Heart right ventricle (tissue), 16 donors: ENCODE measurements around the gene KCNQ1. TPM values are rescaled to one million over a fixed set of nuclear protein-coding genes. Genes with fewer than 3 reads are reported as not detected.

ENCODE experiments used
- ATAC-seq, 8 donors: fragments of 200-7000 bp; cut with Tn5 transposase; one replicate each; pipeline ENCODE4 v1.9.1; 2020; ENCODE audit warnings: mild to moderate bottlenecking in 8 of 8, moderate library complexity in 8 of 8, moderate number of reproducible peaks in 1 of 8
- DNase-seq, 2 donors: peaks; one replicate each; pipeline ENCODE4 v3.0.0-alpha.2; 2020
- H3K27ac ChIP-seq, 10 donors: fragments of 200-600 bp; sonication (generic) in 2 of 10; one replicate each; pipeline versions ENCODE4 v1.5.0 to v1.8.0; 2020 to 2022; ENCODE audit warnings: mild to moderate bottlenecking in 3 of 10
- H3K27me3 ChIP-seq, 7 donors: fragments of 200-600 bp; one replicate each; pipeline ENCODE4 v1.8.0; 2021 to 2022; ENCODE audit warnings: mild to moderate bottlenecking in 2 of 7
- H3K36me3 ChIP-seq, 9 donors: fragments of 200-600 bp; sonication (generic) in 1 of 9; one replicate each; pipeline versions ENCODE4 v1.5.0 to v1.8.0; 2020 to 2022; ENCODE audit warnings: mild to moderate bottlenecking in 2 of 9
- H3K4me1 ChIP-seq, 9 donors: fragments of 200-600 bp; sonication (generic) in 1 of 9; one replicate each; pipeline versions ENCODE4 v1.5.0 to v1.8.0; 2020 to 2022; ENCODE audit warnings: mild to moderate bottlenecking in 4 of 9
- H3K4me3 ChIP-seq, 10 donors: fragments of 200-600 bp; sonication (generic) in 2 of 10; one replicate each; pipeline versions ENCODE4 v1.5.0 to v1.8.0; 2020 to 2022; ENCODE audit warnings: mild to moderate bottlenecking in 7 of 10, moderate library complexity in 2 of 10
- H3K9me3 ChIP-seq, 11 donors: fragments of 200-600 bp in 10 of 11; sonication (generic) in 2 of 11; one replicate each; pipeline versions ENCODE4 v1.5.0 to v1.8.0; 2013 to 2022; ENCODE audit warnings: mild to moderate bottlenecking in 2 of 11, control low read depth in 1 of 11, moderate library complexity in 1 of 11
- CTCF ChIP-seq, 9 donors: fragments of 200-600 bp; sonication (generic) in 2 of 9; IDR thresholded peaks; one replicate each; pipeline versions ENCODE4 v1.5.0 to v1.8.0; 2021 to 2022; ENCODE audit warnings: antibody characterized with exemption in 9 of 9, mild to moderate bottlenecking in 5 of 9, moderate library complexity in 1 of 9
- WGBS, 2 donors: extraction: QIAGEN DNeasy Blood & Tissue Kit; methylation state at CpG; one replicate each; pipeline ENCODE4 v1.1.7; 2013; ENCODE audit warnings: inconsistent platforms in 1 of 2; 5-methylcytosine and 5-hydroxymethylcytosine counted together
- intact Hi-C, 10 donors: fragments of 100-400 bp; cut with DNase I; formaldehyde crosslinking; loops; one replicate each; pipeline versions ENCODE4 v1.11.1 to v1.14.2; 2022
- polyA plus RNA-seq, 2 donors: library from polyadenylated mRNA; stranded (reverse); fragments of 200-250 nt; gene quantifications; one replicate each; pipeline ENCODE4 v1.2.3, GENCODE V29; 2013
- total RNA-seq, 10 donors: library from RNA; stranded (reverse); fragmentation: NEBNext Ultra II Directional in 3 of 10; extraction: Animal tissue kit (Norgen Biotek cat#: 25700) in 3 of 10; gene quantifications; one replicate each; pipeline versions ENCODE4 v1.2.1 to v1.2.4, GENCODE V29; 2021 to 2023
- donor health status: Arrhythmogenic right ventricular cardiomyopathy.
- donor health status: ischemic (EF 13 %, LVEDD 7.1; RV severe dilation, severe dysfunction).
- donor health status: healthy with polysubstance abuse.
- donor health status: DM: no; HTN: yes; CAD: no.
- donor health status: DM: no; HTN: no; CAD: no.
- donor health status: ischemic (EF 25% LVEDD 6.9; RV normal size, moderate dysfunction).
- donor health status: ischemic (EF 25% LVEDD 5.7; RV mildly dilated, moderate dysfunction).
- donor health status: healthy.
- donor health status: DM: yes; HTN: yes; CAD: no.
- donor health status: Ischemic cardiomyopathy.
- donor health status: ischemic (EF 35%, LVEDD 5.7; RV mildly dilated, moderate dysfunction).
- donor health status: nonischemic (EF 11% LVEDD 7.7; RV severe dilation, severe dysfunction).
- donor health status: DM: yes; HTN: yes; CAD: no.
- donor health status: PGD.
- donor health status: ischemic (EF 29% LVEDD 5.4; RV normal size, mild dysfunction).
- donor health status: nonischemic (EF 23%, LVEDD 6.1; RV moderate dilation, normal function).

The KCNQ1 gene
- total and polyA plus RNA-seq, 12 donors: 19.9 to 48.2 (median 33.7) TPM

GRCh38 chr11:2549080-2549479 is 104.3 kb downstream of the KCNQ1 start:
- ATAC-seq: peak in 2 of 8 donors; percentile 5 to 31
- Histone ChIP-seq H3K4me1 (peaks cover 0 to 16% (median 0%) of the 10 kb centered on the region in 9 donors), H3K36me3 (no peaks in the 10 kb centered on the region), H3K27ac (no peak overlapping the region), H3K4me3 (no peak overlapping the region), H3K9me3 (no peaks in the 10 kb centered on the region), H3K27me3 (no peaks in the 10 kb centered on the region)
- no peak for TF ChIP-seq CTCF (IDR thresholded peaks at IDR 0.05)
- WGBS, 2 donors: 96 to 97% methylated on average over 7 of the region's 7 CpGs
- DNase-seq: peak in 1 of 2 donors; percentile 12
- intact Hi-C loops: loop anchor here in 1 of 10 donors (10.0 kb wide), 1 partner anchor 126 kb away; no protein-coding TSS in a partner anchor

- H3K9me3 ChIP-seq: no peaks in the 10 kb centered on the region
- H3K4me3 ChIP-seq: no peak overlapping the region
- WGBS, 2 donors: 80 to 85% methylated on average over 13 of the region's 13 CpGs
- no peaks in the 10 kb centered on the region for H3K36me3 ChIP-seq
- no peak for TF ChIP-seq CTCF (IDR thresholded peaks at IDR 0.05)
- peaks cover 0 to 16% (median 0%) of the 10 kb centered on the region in 9 donors for H3K4me1 ChIP-seq
- no peaks in the 10 kb centered on the region for H3K27me3 ChIP-seq
- no peak overlapping the region for H3K27ac ChIP-seq
- DNase-seq: no peak
- ATAC-seq: peak in 5 of 8 donors; percentile 12 to 52 (median 21)
- intact Hi-C loops: loop anchor here in 1 of 10 donors (10.0 kb wide), 1 partner anchor 125 kb away; no protein-coding TSS in a partner anchor
These were observed 104.7 kb downstream of the KCNQ1 start for GRCh38 chr11:2549491-2549875.

GRCh38 chr11:2549876-2550605 is 105.2 kb downstream of the KCNQ1 start:
- peak in 7 of 8 donors; percentile 49 to 92 (median 82) for ATAC-seq

GRCh38 chr11:2550606-2550970 is 105.8 kb downstream of the KCNQ1 start:
- WGBS, 2 donors: 66 to 75% methylated on average over 8 of the region's 8 CpGs
- DNase-seq (no peak), ATAC-seq (peak in 5 of 8 donors; percentile 18 to 41 (median 36))
- TF ChIP-seq CTCF (IDR thresholded peaks at IDR 0.05): no peak
- no peaks in the 10 kb centered on the region for H3K36me3 ChIP-seq
- no peaks in the 10 kb centered on the region for H3K27me3 ChIP-seq
- no peak overlapping the region for H3K4me3 ChIP-seq
- H3K27ac ChIP-seq: no peak overlapping the region
- H3K9me3 ChIP-seq: no peaks in the 10 kb centered on the region
- intact Hi-C loops: loop anchor here in 1 of 10 donors (10.0 kb wide), 1 partner anchor 234 kb away; no protein-coding TSS in a partner anchor
- H3K4me1 ChIP-seq: peaks cover 0 to 18% (median 0%) of the 10 kb centered on the region in 9 donors

More at GRCh38 chr11:2549876-2550605, 105.2 kb downstream of the KCNQ1 start:
- no peak overlapping the region for H3K27ac ChIP-seq
- TF ChIP-seq CTCF (IDR thresholded peaks at IDR 0.05): no peak
- H3K9me3 ChIP-seq: no peaks in the 10 kb centered on the region
- H3K4me1 ChIP-seq: peaks cover 0 to 18% (median 0%) of the 10 kb centered on the region in 9 donors
- 55 to 62% methylated on average over 35 to 36 of the region's 36 CpGs for WGBS, 2 donors
- H3K36me3 ChIP-seq: no peaks in the 10 kb centered on the region
- no peak overlapping the region for H3K4me3 ChIP-seq
- H3K27me3 ChIP-seq: no peaks in the 10 kb centered on the region
- DNase-seq: peak in 1 of 2 donors; percentile 62
- intact Hi-C loops: loop anchor here in 2 of 10 donors (10.0 kb wide), 2 partner anchors 125 to 235 kb away; no protein-coding TSS in a partner anchor
